ENCODE data around the gene SMAD2.

The SMAD2 gene

DNA sequence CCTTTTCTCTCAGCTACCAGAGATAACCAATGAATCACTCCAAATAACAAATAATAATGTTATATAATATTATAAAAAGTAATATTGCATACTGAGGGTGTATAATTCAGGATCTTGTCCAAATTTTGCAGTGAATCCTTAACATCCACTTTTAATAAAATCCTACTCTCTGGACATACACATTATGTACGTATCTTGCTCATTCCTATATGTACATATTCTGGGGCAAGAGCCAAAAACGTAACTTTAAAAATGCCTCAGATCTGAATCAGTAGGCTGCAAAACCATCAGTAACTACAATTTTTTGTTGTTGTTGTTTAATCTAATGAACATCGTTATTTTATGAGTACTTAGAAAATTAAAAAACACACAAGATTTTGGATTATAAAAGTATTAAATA is 65.3 kb downstream of the SMAD2 start:
- TF ChIP-seq GATA3 (IDR thresholded peaks at IDR 0.05; ENCODE audit: low read depth, low read length) (no peak), GATA2 (IDR thresholded peaks at IDR 0.05; ENCODE audit: low read depth, low read length) (no peak)

GRCh38 chr18:47863041-47863440 is 67.4 kb downstream of the SMAD2 start:
- TF ChIP-seq GATA2 (IDR thresholded peaks at IDR 0.05; ENCODE audit: low read depth, low read length) = no peak
- TF ChIP-seq GATA3 (IDR thresholded peaks at IDR 0.05; ENCODE audit: low read depth, low read length) = no peak

- TF ChIP-seq GATA2 (IDR thresholded peaks at IDR 0.05; ENCODE audit: low read depth, low read length) = no peak
- TF ChIP-seq GATA3 (IDR thresholded peaks at IDR 0.05; ENCODE audit: low read depth, low read length) = no peak
These were observed 71.9 kb downstream of the SMAD2 start for GRCh38 chr18:47858607-47859006.

- no peak for TF ChIP-seq GATA2 (IDR thresholded peaks at IDR 0.05; ENCODE audit: low read depth, low read length)
- TF ChIP-seq GATA3 (IDR thresholded peaks at IDR 0.05; ENCODE audit: low read depth, low read length) = no peak
These were observed 82.8 kb downstream of the SMAD2 start for GRCh38 chr18:47847635-47848034.

- TF ChIP-seq GATA2 (IDR thresholded peaks at IDR 0.05; ENCODE audit: low read depth, low read length) = no peak
- TF ChIP-seq GATA3 (IDR thresholded peaks at IDR 0.05; ENCODE audit: low read depth, low read length) = no peak
These were observed 84.0 kb downstream of the SMAD2 start for GRCh38 chr18:47846431-47846830.

DNA sequence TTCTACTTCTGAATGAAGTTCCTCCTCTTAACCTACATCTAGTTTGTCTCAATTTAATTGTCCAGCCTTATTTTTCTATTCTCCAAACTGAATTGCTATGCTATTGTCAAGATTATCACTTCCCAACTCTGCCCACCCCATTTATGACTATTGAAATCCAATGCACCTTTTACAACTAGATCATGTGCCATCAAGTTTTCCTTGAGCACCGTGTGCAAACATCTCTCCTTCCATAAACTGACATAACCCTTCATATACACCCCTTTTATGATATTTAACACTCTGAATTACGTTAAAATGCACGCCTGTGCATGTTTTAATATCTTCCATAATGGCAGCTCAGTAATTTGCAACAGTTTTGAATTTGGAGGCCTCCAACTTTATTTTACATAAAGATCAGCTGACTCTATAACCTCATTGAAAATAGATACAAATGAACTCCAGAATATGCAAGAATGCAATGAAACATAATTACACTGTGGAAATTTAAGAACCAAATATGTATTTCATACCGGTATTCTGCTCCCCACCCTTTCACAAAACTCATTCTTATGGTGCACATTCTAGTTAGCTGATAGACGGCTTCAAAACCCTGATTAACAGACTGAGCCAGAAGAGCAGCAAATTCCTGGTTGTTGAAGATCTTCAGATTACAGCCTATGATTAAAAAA is 85.5 kb downstream of the SMAD2 start:
- TF ChIP-seq GATA2 (IDR thresholded peaks at IDR 0.05; ENCODE audit: low read depth, low read length) = no peak
- TF ChIP-seq GATA3 (IDR thresholded peaks at IDR 0.05; ENCODE audit: low read depth, low read length) = no peak

DNA sequence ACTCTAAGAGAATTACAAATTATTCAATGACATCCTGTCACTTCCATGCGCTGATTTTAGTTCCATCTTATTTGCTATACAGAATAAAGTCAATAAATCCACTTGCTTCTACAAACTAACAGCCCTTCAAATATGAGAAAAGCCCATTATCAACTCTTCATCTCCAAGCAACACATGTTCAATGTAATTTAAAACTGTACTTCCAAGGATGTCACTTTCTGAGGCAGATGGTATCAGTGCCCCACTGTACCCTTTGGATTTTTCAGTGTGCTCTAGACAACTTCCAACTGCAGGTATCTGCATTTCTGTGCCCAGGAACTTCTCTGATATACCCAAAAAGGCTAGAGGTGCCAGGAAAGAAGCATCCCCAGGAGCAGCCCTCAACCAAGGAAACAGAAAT is 87.6 kb downstream of the SMAD2 start:
- no peak for TF ChIP-seq GATA3 (IDR thresholded peaks at IDR 0.05; ENCODE audit: low read depth, low read length)
- no peak; the same call in 1 of the 2 replicates for TF ChIP-seq GATA2 (IDR thresholded peaks at IDR 0.05; ENCODE audit: low read depth, low read length)

DNA sequence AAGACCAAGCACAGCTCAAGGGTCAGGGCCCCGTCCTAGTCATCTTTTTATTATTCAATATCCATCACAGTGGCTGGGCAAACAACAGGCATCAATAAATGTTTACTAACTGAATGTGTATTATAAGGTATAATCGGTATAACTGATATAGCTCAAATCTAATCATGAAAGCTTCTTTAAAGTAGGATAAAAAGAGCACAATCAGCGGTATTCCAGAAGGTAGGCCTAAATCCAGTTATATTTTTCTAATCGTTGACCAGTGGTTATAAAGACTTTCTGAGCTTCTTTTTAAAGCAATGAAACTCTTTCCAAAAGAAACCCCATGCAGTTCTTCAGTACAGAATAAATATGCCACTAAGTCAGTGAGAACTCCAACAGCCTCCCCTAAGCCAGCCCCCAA is 92.1 kb downstream of the SMAD2 start:
- TF ChIP-seq GATA3 (IDR thresholded peaks at IDR 0.05; ENCODE audit: low read depth, low read length) (no peak), GATA2 (IDR thresholded peaks at IDR 0.05; ENCODE audit: low read depth, low read length) (no peak)

- TF ChIP-seq GATA2 (IDR thresholded peaks at IDR 0.05; ENCODE audit: low read depth, low read length) = no peak
- no peak for TF ChIP-seq GATA3 (IDR thresholded peaks at IDR 0.05; ENCODE audit: low read depth, low read length)
These were observed 98.1 kb downstream of the SMAD2 start for GRCh38 chr18:47832348-47832747.

- TF ChIP-seq GATA3 (IDR thresholded peaks at IDR 0.05; ENCODE audit: low read depth, low read length) (no peak), GATA2 (IDR thresholded peaks at IDR 0.05; ENCODE audit: low read depth, low read length) (no peak)
These were observed 99.1 kb downstream of the SMAD2 start for GRCh38 chr18:47831351-47831750.

DNA sequence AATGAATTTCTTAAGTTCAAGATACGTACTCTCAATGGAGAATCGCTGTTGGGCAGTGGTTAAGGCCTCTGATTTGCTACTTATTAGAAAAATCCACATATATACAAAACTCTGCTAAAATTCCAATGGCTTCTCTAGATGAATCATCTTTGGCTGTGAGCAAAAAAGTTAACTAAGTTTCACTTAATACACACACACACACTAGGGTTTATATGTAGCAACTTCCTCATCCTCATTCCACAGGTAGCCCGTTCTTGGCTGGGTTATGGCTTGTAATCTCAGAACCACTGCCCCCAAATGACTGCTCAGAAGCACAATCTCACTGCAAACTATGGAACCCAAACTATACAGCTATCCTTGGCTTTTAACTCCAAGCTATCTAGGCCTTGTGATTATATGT is 99.7 kb downstream of the SMAD2 start:
- TF ChIP-seq GATA3 (IDR thresholded peaks at IDR 0.05; ENCODE audit: low read depth, low read length) (no peak), GATA2 (IDR thresholded peaks at IDR 0.05; ENCODE audit: low read depth, low read length) (no peak)

GRCh38 chr18:47829831-47830230 is 100.6 kb downstream of the SMAD2 start:
- no peak for TF ChIP-seq GATA3 (IDR thresholded peaks at IDR 0.05; ENCODE audit: low read depth, low read length)

DNA sequence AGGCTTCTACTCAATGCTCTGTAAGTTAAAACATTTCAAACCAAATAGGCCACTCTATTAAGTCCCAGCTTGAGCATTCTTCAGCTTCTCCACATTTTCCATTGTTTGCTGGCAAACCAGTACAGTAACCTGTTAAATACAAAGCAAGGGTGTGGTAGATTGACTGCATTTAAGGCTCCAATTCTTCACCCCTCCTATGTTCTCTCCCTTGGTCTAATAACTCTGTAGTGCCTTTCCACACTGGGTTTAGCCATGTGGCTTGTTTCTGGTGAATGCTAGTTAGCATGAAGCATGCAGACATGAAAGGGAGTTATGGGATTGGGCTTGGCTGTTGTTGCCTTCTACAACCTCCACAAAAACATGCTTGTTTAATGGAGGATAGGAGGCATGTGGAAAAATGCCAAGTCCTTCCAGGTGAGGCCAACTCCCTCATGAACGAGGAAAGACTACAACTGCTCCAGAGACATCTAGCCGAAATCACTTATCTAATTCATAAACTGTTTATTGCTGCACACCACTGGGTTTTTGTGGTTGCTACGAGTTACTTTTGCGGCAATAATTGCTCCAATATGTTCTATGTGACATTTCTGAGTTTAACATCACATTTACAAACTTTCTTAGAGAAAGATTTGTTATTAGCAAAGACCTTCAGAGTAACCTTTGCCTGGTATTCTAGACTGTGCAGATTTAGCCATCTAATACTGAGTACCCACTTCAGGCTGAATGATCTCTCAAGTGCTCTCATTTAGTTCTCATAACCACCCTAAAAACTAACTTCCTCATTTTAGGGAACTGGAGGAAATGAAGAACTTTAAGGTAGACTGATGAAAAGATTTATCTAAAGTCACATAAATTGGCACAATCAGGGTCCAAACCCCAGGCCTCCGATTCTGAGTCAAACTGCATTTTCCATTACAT is 104.0 kb downstream of the SMAD2 start:
- TF ChIP-seq GATA3 (IDR thresholded peaks at IDR 0.05; ENCODE audit: low read depth, low read length) = no peak
- no peak for TF ChIP-seq GATA2 (IDR thresholded peaks at IDR 0.05; ENCODE audit: low read depth, low read length)

GRCh38 chr18:47821314-47821713 is 109.1 kb downstream of the SMAD2 start:
- no peak for TF ChIP-seq GATA3 (IDR thresholded peaks at IDR 0.05; ENCODE audit: low read depth, low read length)
- TF ChIP-seq GATA2 (IDR thresholded peaks at IDR 0.05; ENCODE audit: low read depth, low read length) = no peak

- TF ChIP-seq GATA3 (IDR thresholded peaks at IDR 0.05; ENCODE audit: low read depth, low read length) = no peak
- no peak for TF ChIP-seq GATA2 (IDR thresholded peaks at IDR 0.05; ENCODE audit: low read depth, low read length)
These were observed 112.7 kb downstream of the SMAD2 start for GRCh38 chr18:47817795-47818077.
